ENCODE data around the gene TLR7.
A peak's percentile ranks its signal among the peaks of the same experiment; 100 is the strongest.

TLR7 gene

GRCh38 chrX:12887141-12887540 lies 20.3 kb downstream of the TLR7 start:
- no peak for DNase-seq (ENCODE audit: low read depth)
- no peak overlapping the region for H3K4me3 ChIP-seq (replicated peaks; ENCODE audit: low read depth, low read length)
- TF ChIP-seq, protein P1, sequence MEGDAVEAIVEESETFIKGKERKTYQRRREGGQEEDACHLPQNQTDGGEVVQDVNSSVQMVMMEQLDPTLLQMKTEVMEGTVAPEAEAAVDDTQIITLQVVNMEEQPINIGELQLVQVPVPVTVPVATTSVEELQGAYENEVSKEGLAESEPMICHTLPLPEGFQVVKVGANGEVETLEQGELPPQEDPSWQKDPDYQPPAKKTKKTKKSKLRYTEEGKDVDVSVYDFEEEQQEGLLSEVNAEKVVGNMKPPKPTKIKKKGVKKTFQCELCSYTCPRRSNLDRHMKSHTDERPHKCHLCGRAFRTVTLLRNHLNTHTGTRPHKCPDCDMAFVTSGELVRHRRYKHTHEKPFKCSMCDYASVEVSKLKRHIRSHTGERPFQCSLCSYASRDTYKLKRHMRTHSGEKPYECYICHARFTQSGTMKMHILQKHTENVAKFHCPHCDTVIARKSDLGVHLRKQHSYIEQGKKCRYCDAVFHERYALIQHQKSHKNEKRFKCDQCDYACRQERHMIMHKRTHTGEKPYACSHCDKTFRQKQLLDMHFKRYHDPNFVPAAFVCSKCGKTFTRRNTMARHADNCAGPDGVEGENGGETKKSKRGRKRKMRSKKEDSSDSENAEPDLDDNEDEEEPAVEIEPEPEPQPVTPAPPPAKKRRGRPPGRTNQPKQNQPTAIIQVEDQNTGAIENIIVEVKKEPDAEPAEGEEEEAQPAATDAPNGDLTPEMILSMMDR (IDR thresholded peaks at IDR 0.05; ENCODE audit: low read length, missing control alignments), result no peak

DNA sequence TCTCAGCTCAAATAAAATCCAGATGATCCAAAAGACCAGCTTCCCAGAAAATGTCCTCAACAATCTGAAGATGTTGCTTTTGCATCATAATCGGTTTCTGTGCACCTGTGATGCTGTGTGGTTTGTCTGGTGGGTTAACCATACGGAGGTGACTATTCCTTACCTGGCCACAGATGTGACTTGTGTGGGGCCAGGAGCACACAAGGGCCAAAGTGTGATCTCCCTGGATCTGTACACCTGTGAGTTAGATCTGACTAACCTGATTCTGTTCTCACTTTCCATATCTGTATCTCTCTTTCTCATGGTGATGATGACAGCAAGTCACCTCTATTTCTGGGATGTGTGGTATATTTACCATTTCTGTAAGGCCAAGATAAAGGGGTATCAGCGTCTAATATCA lies 20.9 kb downstream of the TLR7 start:
- no peak overlapping the region for H3K4me3 ChIP-seq (replicated peaks; ENCODE audit: low read depth, low read length)
- TF ChIP-seq, protein P1 (IDR thresholded peaks at IDR 0.05; ENCODE audit: low read length, missing control alignments), result no peak
- DNase-seq (ENCODE audit: low read depth), result no peak

DNA sequence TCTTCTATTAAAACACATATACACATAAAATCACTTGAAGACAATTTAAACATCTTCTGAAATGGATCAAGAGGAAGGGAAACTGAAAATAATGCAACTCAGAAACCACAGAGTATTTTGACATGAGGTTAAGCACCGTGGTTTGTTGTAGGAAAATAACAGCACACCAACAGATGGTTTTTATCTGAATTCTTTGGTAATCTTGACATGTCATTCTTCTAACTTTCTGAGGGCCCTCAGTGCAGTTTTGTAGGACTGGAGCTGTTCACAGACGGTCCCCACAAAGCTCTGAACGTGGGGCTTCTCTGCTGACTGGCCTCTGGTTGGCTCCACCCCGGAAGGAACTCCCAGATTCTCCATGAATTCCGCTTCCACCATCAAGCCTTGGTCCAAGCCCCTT lies 23.6 kb downstream of the TLR7 start:
- peak; percentile 39 for DNase-seq (ENCODE audit: low read depth)
- TF ChIP-seq, protein P1 (IDR thresholded peaks at IDR 0.05; ENCODE audit: low read length, missing control alignments), result no peak
- no peak overlapping the region for H3K4me3 ChIP-seq (replicated peaks; ENCODE audit: low read depth, low read length)

DNA sequence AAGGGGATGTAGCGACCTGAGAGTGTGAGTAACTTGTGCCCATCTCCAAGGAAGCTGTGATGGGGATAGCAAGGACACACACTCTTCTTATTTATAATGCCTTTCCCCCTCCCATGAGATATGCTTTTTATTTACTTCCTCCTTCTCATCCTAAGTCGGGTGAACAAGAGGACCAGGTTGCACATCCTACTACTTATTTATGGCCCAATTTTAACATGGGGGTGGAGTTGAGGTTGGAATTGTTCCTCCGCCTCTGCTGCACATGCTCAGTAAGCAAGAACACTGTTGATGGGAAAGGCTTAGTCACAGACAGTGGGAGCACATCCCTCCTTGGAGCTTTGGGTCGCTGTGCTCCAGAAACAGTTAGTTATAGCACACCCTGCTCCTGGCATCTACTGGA lies 24.3 kb downstream of the TLR7 start:
- no peak for DNase-seq (ENCODE audit: low read depth)
- H3K4me3 ChIP-seq (replicated peaks; ENCODE audit: low read depth, low read length), result no peak overlapping the region
- TF ChIP-seq, protein P1 (IDR thresholded peaks at IDR 0.05; ENCODE audit: low read length, missing control alignments), result no peak

DNA sequence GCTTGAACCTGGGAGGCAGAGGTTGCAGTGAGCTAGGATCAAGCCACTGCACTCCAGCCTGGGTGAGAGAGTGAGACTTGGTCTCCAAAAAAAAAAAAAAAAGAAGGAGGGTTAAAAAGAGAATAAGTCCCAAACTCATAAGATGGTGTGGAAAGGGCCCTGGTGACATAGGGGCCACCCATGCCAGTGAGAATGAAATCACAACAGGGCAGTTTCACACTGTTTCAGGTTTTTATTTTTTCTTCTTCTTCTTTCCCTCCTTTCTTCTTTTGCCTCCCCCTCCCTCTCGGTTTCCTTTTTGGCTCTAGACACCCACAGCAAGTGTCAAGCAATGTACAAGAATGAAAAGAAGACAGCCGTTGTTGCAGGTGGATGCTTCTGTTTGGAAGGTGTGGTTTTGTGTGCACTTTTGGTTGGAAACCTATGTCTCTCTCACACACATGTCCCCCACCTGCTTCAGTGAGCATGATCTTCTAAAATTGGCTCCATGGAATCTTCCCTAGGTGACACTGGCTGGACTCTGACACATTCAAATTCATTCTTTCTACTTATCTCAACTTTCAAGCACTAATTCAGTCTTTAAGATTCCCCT lies 25.1 kb downstream of the TLR7 start:
- DNase-seq (ENCODE audit: low read depth), result no peak
- no peak overlapping the region for H3K4me3 ChIP-seq (replicated peaks; ENCODE audit: low read depth, low read length)
- TF ChIP-seq, protein P1 (IDR thresholded peaks at IDR 0.05; ENCODE audit: low read length, missing control alignments), result no peak

GRCh38 chrX:12892716-12893115 lies 25.8 kb downstream of the TLR7 start:
- no peak overlapping the region for H3K4me3 ChIP-seq (replicated peaks; ENCODE audit: low read depth, low read length)
- no peak for DNase-seq (ENCODE audit: low read depth)
- TF ChIP-seq, protein P1 (IDR thresholded peaks at IDR 0.05; ENCODE audit: low read length, missing control alignments), result no peak

Data from fibroblast of pulmonary artery (primary cell).